ENCODE measurements around the gene STX16. TPM values are rescaled to one million over a fixed set of nuclear protein-coding genes. Genes with fewer than 3 reads are reported as not detected.

The STX16 gene
- polyA plus RNA-seq, 3 donors, result 15.6 to 165 (median 27.4) TPM

- Histone ChIP-seq H3K27ac (ENCODE audit: low read depth in 1 of 2, low read length in 2 of 2) (no peak overlapping the region), H2AFZ (ENCODE audit: insufficient read depth, low read depth, low read length, poor library complexity, severe bottlenecking) (no peak overlapping the region), H3K4me2 (replicated peaks; ENCODE audit: extremely low read depth, low read length, poor library complexity, severe bottlenecking) (no peak overlapping the region), H3K36me3 (replicated peaks in 1 of 2; ENCODE audit: control insufficient read depth in 1 of 2, insufficient read depth in 2 of 2, low read length in 2 of 2) (peaks cover 19 to 36% of the 10 kb centered on the region in 2 donors), H3K79me2 (ENCODE audit: insufficient read depth, low read length) (no peaks in the 10 kb centered on the region), H4K20me1 (ENCODE audit: insufficient read depth, low read length) (no peaks in the 10 kb centered on the region), H3K9ac (ENCODE audit: insufficient read depth, low read length, poor library complexity, severe bottlenecking) (no peak overlapping the region), H3K27me3 (ENCODE audit: control insufficient read depth in 2 of 2, insufficient read depth in 2 of 2, low read length in 2 of 2) (no peaks in the 10 kb centered on the region), H3K4me3 (replicated peaks in 1 of 3; ENCODE audit: low read depth in 2 of 3, low read length in 3 of 3) (no peak overlapping the region), H3K9me3 (replicated peaks in 1 of 2; ENCODE audit: control insufficient read depth in 1 of 2, insufficient read depth in 1 of 2, low read length in 2 of 2) (no peaks in the 10 kb centered on the region), H3K4me1 (ENCODE audit: control insufficient read depth in 1 of 2, insufficient read depth in 2 of 2, low read length in 2 of 2) (no peaks in the 10 kb centered on the region)
- Mint-ChIP-seq H3K9me3 (peaks cover 0 to 2% (median 0%) of the 10 kb centered on the region in 7 donors), H3K27me3 (ENCODE audit: low read depth in 3 of 3) (peaks cover 0 to 2% (median 2%) of the 10 kb centered on the region in 3 donors), H3K4me1 (no peaks in the 10 kb centered on the region), H3K36me3 (peaks cover 16 to 34% of the 10 kb centered on the region in 2 donors), H3K4me3 (no peak overlapping the region), H3K27ac (no peak overlapping the region)
- TF ChIP-seq, protein P1, sequence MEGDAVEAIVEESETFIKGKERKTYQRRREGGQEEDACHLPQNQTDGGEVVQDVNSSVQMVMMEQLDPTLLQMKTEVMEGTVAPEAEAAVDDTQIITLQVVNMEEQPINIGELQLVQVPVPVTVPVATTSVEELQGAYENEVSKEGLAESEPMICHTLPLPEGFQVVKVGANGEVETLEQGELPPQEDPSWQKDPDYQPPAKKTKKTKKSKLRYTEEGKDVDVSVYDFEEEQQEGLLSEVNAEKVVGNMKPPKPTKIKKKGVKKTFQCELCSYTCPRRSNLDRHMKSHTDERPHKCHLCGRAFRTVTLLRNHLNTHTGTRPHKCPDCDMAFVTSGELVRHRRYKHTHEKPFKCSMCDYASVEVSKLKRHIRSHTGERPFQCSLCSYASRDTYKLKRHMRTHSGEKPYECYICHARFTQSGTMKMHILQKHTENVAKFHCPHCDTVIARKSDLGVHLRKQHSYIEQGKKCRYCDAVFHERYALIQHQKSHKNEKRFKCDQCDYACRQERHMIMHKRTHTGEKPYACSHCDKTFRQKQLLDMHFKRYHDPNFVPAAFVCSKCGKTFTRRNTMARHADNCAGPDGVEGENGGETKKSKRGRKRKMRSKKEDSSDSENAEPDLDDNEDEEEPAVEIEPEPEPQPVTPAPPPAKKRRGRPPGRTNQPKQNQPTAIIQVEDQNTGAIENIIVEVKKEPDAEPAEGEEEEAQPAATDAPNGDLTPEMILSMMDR (IDR thresholded peaks at IDR 0.05), result no peak
- intact Hi-C loops (cut with micrococcal nuclease), result no loop called here
- DNase-seq, result peak in 1 of 3 donors; percentile 1
- 95% methylated on average over 13 of the region's 14 CpGs for WGBS (ENCODE audit: insufficient coverage)
Observed at GRCh38 chr20:58714923-58715351, 63.9 kb downstream of the STX16 start.

DNA sequence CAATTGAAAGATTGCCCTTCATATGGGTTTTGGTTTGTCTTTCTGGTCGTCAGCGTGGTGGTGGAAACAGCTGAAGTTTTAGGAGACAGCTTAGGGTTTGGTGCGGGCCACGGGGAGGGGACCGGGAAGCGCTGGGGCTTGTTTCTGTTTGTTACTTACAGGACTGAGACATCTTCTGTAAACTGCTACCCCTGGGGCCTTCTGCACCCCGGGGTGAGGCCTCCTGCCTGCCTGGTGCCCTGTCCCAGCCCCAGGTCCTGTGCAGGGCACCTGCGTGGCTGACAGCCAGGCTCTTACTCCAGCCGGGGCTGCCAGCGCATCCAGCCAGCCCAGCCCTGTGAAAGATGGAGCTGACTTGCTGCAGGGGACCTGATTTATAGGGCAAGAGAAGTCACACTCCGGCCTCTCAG lies 64.3 kb downstream of the STX16 start:
- 100% methylated on average over 8 of the region's 11 CpGs for WGBS (ENCODE audit: insufficient coverage)
- Histone ChIP-seq H3K79me2 (ENCODE audit: insufficient read depth, low read length) (no peaks in the 10 kb centered on the region), H3K4me3 (replicated peaks in 1 of 3; ENCODE audit: low read depth in 2 of 3, low read length in 3 of 3) (no peak overlapping the region), H3K36me3 (replicated peaks in 1 of 2; ENCODE audit: control insufficient read depth in 1 of 2, insufficient read depth in 2 of 2, low read length in 2 of 2) (peaks cover 19 to 36% of the 10 kb centered on the region in 2 donors), H3K27me3 (ENCODE audit: control insufficient read depth in 2 of 2, insufficient read depth in 2 of 2, low read length in 2 of 2) (no peaks in the 10 kb centered on the region), H3K4me2 (replicated peaks; ENCODE audit: extremely low read depth, low read length, poor library complexity, severe bottlenecking) (no peak overlapping the region), H3K4me1 (ENCODE audit: control insufficient read depth in 1 of 2, insufficient read depth in 2 of 2, low read length in 2 of 2) (no peaks in the 10 kb centered on the region), H2AFZ (ENCODE audit: insufficient read depth, low read depth, low read length, poor library complexity, severe bottlenecking) (no peak overlapping the region), H4K20me1 (ENCODE audit: insufficient read depth, low read length) (no peaks in the 10 kb centered on the region), H3K27ac (ENCODE audit: low read depth in 1 of 2, low read length in 2 of 2) (no peak overlapping the region), H3K9me3 (replicated peaks in 1 of 2; ENCODE audit: control insufficient read depth in 1 of 2, insufficient read depth in 1 of 2, low read length in 2 of 2) (no peaks in the 10 kb centered on the region), H3K9ac (ENCODE audit: insufficient read depth, low read length, poor library complexity, severe bottlenecking) (no peak overlapping the region)
- peaks cover 0 to 2% (median 0%) of the 10 kb centered on the region in 7 donors for H3K9me3 Mint-ChIP-seq
- H3K4me1 Mint-ChIP-seq, result no peaks in the 10 kb centered on the region
- TF ChIP-seq, protein P1 (IDR thresholded peaks at IDR 0.05), result no peak
- intact Hi-C loops (cut with micrococcal nuclease), result no loop called here
- no peak overlapping the region for H3K4me3 Mint-ChIP-seq
- peaks cover 0 to 2% (median 2%) of the 10 kb centered on the region in 3 donors for H3K27me3 Mint-ChIP-seq (ENCODE audit: low read depth in 3 of 3)
- DNase-seq, result peak in 1 of 3 donors; percentile 2
- H3K36me3 Mint-ChIP-seq, result peaks cover 16 to 31% of the 10 kb centered on the region in 2 donors
- no peak overlapping the region for H3K27ac Mint-ChIP-seq

Measured in CD14-positive monocyte (primary cell).